Astrocyte (in vitro differentiated cells and primary cell): ENCODE results near the gene KCNMA1. TPM values are rescaled to one million over a fixed set of nuclear protein-coding genes. Genes with fewer than 3 reads are reported as not detected.

Source experiments
- DNase-seq: peaks from one replicate; pipeline ENCODE4 v3.0.0-alpha.2; 2010; ENCODE audit warnings: low read depth
- FAIRE-seq: peaks from 2 replicates; lab custom pipeline; 2011; peaks lifted over from hg19 to GRCh38; lab: Jason Lieb, UNC
- H2AFZ ChIP-seq: 2 replicates; pipeline ENCODE4 v1.6.0; 2012; ENCODE audit warnings: low read depth, low read length, inconsistent platforms
- H3K27ac ChIP-seq: 2 replicates; pipeline ENCODE4 v1.5.1; 2011; ENCODE audit warnings: low read depth, low read length, inconsistent platforms
- H3K27me3 ChIP-seq: 2 replicates; pipeline ENCODE4 v1.6.0; 2011; ENCODE audit warnings: low read length, inconsistent platforms; ENCODE audit not compliant: insufficient read depth
- H3K36me3 ChIP-seq: 2 replicates; pipeline ENCODE4 v1.5.1; 2011; ENCODE audit warnings: low read length, inconsistent platforms; ENCODE audit not compliant: insufficient read depth
- H3K4me1 ChIP-seq: 2 replicates; pipeline ENCODE4 v1.5.1; 2011; ENCODE audit warnings: low read length, inconsistent platforms; ENCODE audit not compliant: insufficient read depth
- H3K4me2 ChIP-seq: 2 replicates; pipeline ENCODE4 v1.6.0; 2012; ENCODE audit warnings: low read length, inconsistent platforms
- H3K4me3 ChIP-seq: 2 replicates; pipeline ENCODE4 v1.5.1; 2011; ENCODE audit warnings: low read depth, mild to moderate bottlenecking, low read length, inconsistent platforms; ENCODE audit not compliant: insufficient read depth
- H3K79me2 ChIP-seq: 2 replicates; pipeline ENCODE4 v1.6.0; 2012; ENCODE audit warnings: mild to moderate bottlenecking, low read length, inconsistent platforms; ENCODE audit not compliant: insufficient read depth
- H3K9ac ChIP-seq: 2 replicates; pipeline ENCODE4 v1.6.0; 2012; ENCODE audit warnings: mild to moderate bottlenecking, low read length, inconsistent platforms
- H3K9me3 ChIP-seq: 2 replicates; pipeline ENCODE4 v1.5.1; 2012; ENCODE audit warnings: low read depth, mild to moderate bottlenecking, low read length, inconsistent platforms; ENCODE audit not compliant: insufficient read depth
- H4K20me1 ChIP-seq: 2 replicates; pipeline ENCODE4 v1.6.0; 2012; ENCODE audit warnings: low read length, inconsistent platforms; ENCODE audit not compliant: insufficient read depth
- H3K27ac Mint-ChIP-seq: one replicate; pipeline ENCODE4 v1.8.0; 2021; ENCODE audit warnings: mild to moderate bottlenecking, mixed read lengths; ENCODE audit not compliant: unreplicated experiment
- H3K27me3 Mint-ChIP-seq: one replicate; pipeline ENCODE4 v1.8.0; 2021; ENCODE audit warnings: low read depth, mixed read lengths; ENCODE audit not compliant: unreplicated experiment
- H3K36me3 Mint-ChIP-seq: one replicate; pipeline ENCODE4 v1.8.0; 2021; ENCODE audit warnings: low read depth, mixed read lengths; ENCODE audit not compliant: unreplicated experiment
- H3K4me1 Mint-ChIP-seq: one replicate; pipeline ENCODE4 v1.8.0; 2021; ENCODE audit warnings: low read depth, mixed read lengths; ENCODE audit not compliant: unreplicated experiment
- H3K4me3 Mint-ChIP-seq: one replicate; pipeline ENCODE4 v1.8.0; 2021; ENCODE audit warnings: mild to moderate bottlenecking, moderate library complexity, mixed read lengths; ENCODE audit not compliant: unreplicated experiment
- H3K9me3 Mint-ChIP-seq: one replicate; pipeline ENCODE4 v1.8.0; 2021; ENCODE audit warnings: mild to moderate bottlenecking, mixed read lengths; ENCODE audit not compliant: unreplicated experiment
- EZH2 ChIP-seq: IDR thresholded peaks from 2 replicates; pipeline ENCODE4 v1.6.1; 2012; ENCODE audit warnings: mild to moderate bottlenecking, low read length, inconsistent platforms; ENCODE audit not compliant: insufficient read depth
- total RNA-seq: library from RNA; stranded (reverse); gene quantifications from 2 replicates; pipeline ENCODE4 v1.2.1, GENCODE V29; 2021
- TF ChIP-seq, protein P1 (sequence below): IDR thresholded peaks from 2 replicates; pipeline ENCODE4 v1.5.1; 2011; ENCODE audit warnings: low read depth, mild to moderate bottlenecking, inconsistent platforms, low read length, moderate library complexity; ENCODE audit not compliant: insufficient read depth

The KCNMA1 gene
- total RNA-seq, 1 donor from 2014 or later, result 45.8 TPM

GRCh38 chr10:77244286-77244685, 393.3 kb downstream of the KCNMA1 start:
- no peak overlapping the region for H2AFZ ChIP-seq
- H3K4me2 ChIP-seq, result no peak overlapping the region
- no peaks in the 10 kb centered on the region for H3K9me3 ChIP-seq
- no peaks in the 10 kb centered on the region for H3K79me2 ChIP-seq
- no peak overlapping the region for H3K4me3 ChIP-seq
- peaks cover 56% of the 10 kb centered on the region for H3K4me1 Mint-ChIP-seq
- H3K27me3 Mint-ChIP-seq, result no peaks in the 10 kb centered on the region
- no peak overlapping the region for H3K4me3 Mint-ChIP-seq
- H3K27ac ChIP-seq, result no peak overlapping the region
- H3K9me3 Mint-ChIP-seq, result no peaks in the 10 kb centered on the region
- no peaks in the 10 kb centered on the region for H4K20me1 ChIP-seq
- H3K36me3 Mint-ChIP-seq, result no peaks in the 10 kb centered on the region
- no peaks in the 10 kb centered on the region for H3K27me3 ChIP-seq
- H3K27ac Mint-ChIP-seq, result no peak overlapping the region
- FAIRE-seq (no peak), DNase-seq (no peak)
- no peaks in the 10 kb centered on the region for H3K36me3 ChIP-seq
- TF ChIP-seq, protein P1, sequence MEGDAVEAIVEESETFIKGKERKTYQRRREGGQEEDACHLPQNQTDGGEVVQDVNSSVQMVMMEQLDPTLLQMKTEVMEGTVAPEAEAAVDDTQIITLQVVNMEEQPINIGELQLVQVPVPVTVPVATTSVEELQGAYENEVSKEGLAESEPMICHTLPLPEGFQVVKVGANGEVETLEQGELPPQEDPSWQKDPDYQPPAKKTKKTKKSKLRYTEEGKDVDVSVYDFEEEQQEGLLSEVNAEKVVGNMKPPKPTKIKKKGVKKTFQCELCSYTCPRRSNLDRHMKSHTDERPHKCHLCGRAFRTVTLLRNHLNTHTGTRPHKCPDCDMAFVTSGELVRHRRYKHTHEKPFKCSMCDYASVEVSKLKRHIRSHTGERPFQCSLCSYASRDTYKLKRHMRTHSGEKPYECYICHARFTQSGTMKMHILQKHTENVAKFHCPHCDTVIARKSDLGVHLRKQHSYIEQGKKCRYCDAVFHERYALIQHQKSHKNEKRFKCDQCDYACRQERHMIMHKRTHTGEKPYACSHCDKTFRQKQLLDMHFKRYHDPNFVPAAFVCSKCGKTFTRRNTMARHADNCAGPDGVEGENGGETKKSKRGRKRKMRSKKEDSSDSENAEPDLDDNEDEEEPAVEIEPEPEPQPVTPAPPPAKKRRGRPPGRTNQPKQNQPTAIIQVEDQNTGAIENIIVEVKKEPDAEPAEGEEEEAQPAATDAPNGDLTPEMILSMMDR, result no peak
- TF ChIP-seq EZH2, result no peak
- H3K4me1 ChIP-seq, result peaks cover 21% of the 10 kb centered on the region
- H3K9ac ChIP-seq, result no peak overlapping the region

- H4K20me1 ChIP-seq, result no peaks in the 10 kb centered on the region
- no peaks in the 10 kb centered on the region for H3K9me3 Mint-ChIP-seq
- no peaks in the 10 kb centered on the region for H3K36me3 ChIP-seq
- H3K27me3 Mint-ChIP-seq, result peaks cover 2% of the 10 kb centered on the region
- peaks cover 3% of the 10 kb centered on the region for H3K36me3 Mint-ChIP-seq
- DNase-seq, result no peak
- TF ChIP-seq EZH2, result no peak
- TF ChIP-seq, protein P1, result no peak
- H3K27me3 ChIP-seq, result no peaks in the 10 kb centered on the region
- H3K9me3 ChIP-seq, result no peaks in the 10 kb centered on the region
- no peaks in the 10 kb centered on the region for H3K79me2 ChIP-seq
- H2AFZ ChIP-seq, result no peak overlapping the region
- no peak overlapping the region for H3K4me3 ChIP-seq
- no peak overlapping the region for H3K9ac ChIP-seq
- H3K4me1 ChIP-seq, result peaks cover 21% of the 10 kb centered on the region
- H3K27ac ChIP-seq, result no peak overlapping the region
- peaks cover 41% of the 10 kb centered on the region for H3K4me1 Mint-ChIP-seq
- H3K4me3 Mint-ChIP-seq, result no peak overlapping the region
- no peak overlapping the region for H3K27ac Mint-ChIP-seq
- FAIRE-seq, result no peak
- no peak overlapping the region for H3K4me2 ChIP-seq
Measured at GRCh38 chr10:77241350-77241725, 396.3 kb downstream of the KCNMA1 start.

- DNase-seq, result no peak
- Mint-ChIP-seq H3K4me1 (peaks cover 42% of the 10 kb centered on the region), H3K27me3 (peaks cover 2% of the 10 kb centered on the region), H3K36me3 (peaks cover 5% of the 10 kb centered on the region), H3K9me3 (no peaks in the 10 kb centered on the region), H3K27ac (no peak overlapping the region), H3K4me3 (no peak overlapping the region)
- H3K4me2 ChIP-seq, result no peak overlapping the region
- TF ChIP-seq EZH2, result no peak
- TF ChIP-seq, protein P1, result no peak
- H3K4me1 ChIP-seq, result peaks cover 19% of the 10 kb centered on the region
- no peaks in the 10 kb centered on the region for H4K20me1 ChIP-seq
- no peak overlapping the region for H3K27ac ChIP-seq
- no peak overlapping the region for H2AFZ ChIP-seq
- no peaks in the 10 kb centered on the region for H3K27me3 ChIP-seq
- H3K36me3 ChIP-seq, result no peaks in the 10 kb centered on the region
- no peaks in the 10 kb centered on the region for H3K79me2 ChIP-seq
- no peak overlapping the region for H3K4me3 ChIP-seq
- H3K9me3 ChIP-seq, result no peaks in the 10 kb centered on the region
- no peak for FAIRE-seq
- no peak overlapping the region for H3K9ac ChIP-seq
Measured at GRCh38 chr10:77240706-77241349, 396.8 kb downstream of the KCNMA1 start.
